Bronchial epithelial cell (primary cell): ENCODE data around the gene LCNL1. TPM values are rescaled to one million over a fixed set of nuclear protein-coding genes. Genes with fewer than 3 reads are reported as not detected.

Experiments
- DNase-seq: peaks from one replicate; pipeline ENCODE4 v3.0.0-alpha.2; 2010; ENCODE audit warnings: low read depth
- FAIRE-seq: peaks from 2 replicates; lab custom pipeline; 2011; peaks lifted over from hg19 to GRCh38; lab: Jason Lieb, UNC
- H3K27me3 ChIP-seq: 2 replicates; pipeline ENCODE4 v1.5.1; 2011; ENCODE audit warnings: low read length; ENCODE audit not compliant: control insufficient read depth, insufficient read depth
- H3K36me3 ChIP-seq: 2 replicates; pipeline ENCODE4 v1.5.1; 2011; ENCODE audit warnings: low read length; ENCODE audit not compliant: control insufficient read depth, insufficient read depth
- H3K4me3 ChIP-seq: 2 replicates; pipeline ENCODE4 v1.5.1; 2011; ENCODE audit warnings: mild to moderate bottlenecking, low read depth, low read length, control low read depth
- CTCF ChIP-seq: IDR thresholded peaks from 2 replicates; pipeline ENCODE4 v1.5.1; 2011; ENCODE audit warnings: mild to moderate bottlenecking, moderate library complexity, low read length, control low read depth, inconsistent platforms; ENCODE audit not compliant: insufficient read depth, severe bottlenecking
- total RNA-seq: library from RNA; depleted of rRNA; stranded (reverse); fragments of >200 nt; gene quantifications from 2 replicates; pipeline ENCODE4 v1.2.1, GENCODE V29; 2014

LCNL1 gene
- total RNA-seq, 1 donor from 2014 or later = not detected

- no peaks in the 10 kb centered on the region for H3K27me3 ChIP-seq
- DNase-seq (no peak), FAIRE-seq (no peak)
- H3K36me3 ChIP-seq = peaks cover 21% of the 10 kb centered on the region
- no peak for TF ChIP-seq CTCF
- no peak overlapping the region for H3K4me3 ChIP-seq
These were observed 39.9 kb upstream of the LCNL1 start for GRCh38 chr9:136942881-136943230.

GRCh38 chr9:136943291-136944211, 39.2 kb upstream of the LCNL1 start:
- Histone ChIP-seq H3K36me3 (peaks cover 21% of the 10 kb centered on the region), H3K27me3 (no peaks in the 10 kb centered on the region), H3K4me3 (peak overlapping the region; percentile 84)
- FAIRE-seq (no peak), DNase-seq (no peak)
- TF ChIP-seq CTCF = no peak

- no peak for TF ChIP-seq CTCF
- DNase-seq (no peak), FAIRE-seq (no peak)
- Histone ChIP-seq H3K27me3 (no peaks in the 10 kb centered on the region), H3K4me3 (peak overlapping the region; percentile 84), H3K36me3 (peaks cover 21% of the 10 kb centered on the region)
These were observed 38.6 kb upstream of the LCNL1 start for GRCh38 chr9:136944212-136944518.

GRCh38 chr9:136944519-136945332, 38.1 kb upstream of the LCNL1 start, which contains the start of the genes C8G and FBXW5:
Gene C8G, plus strand, starts transcription at chr9:136945243. Its CDS starts 78 bp downstream, at chr9:136945321.
Gene FBXW5, minus strand, starts transcription at chr9:136944738. Its CDS starts 655 bp downstream, at chr9:136944083.
- DNase-seq (peak; percentile 65), FAIRE-seq (no peak)
- Histone ChIP-seq H3K27me3 (no peaks in the 10 kb centered on the region), H3K36me3 (peaks cover 20% of the 10 kb centered on the region), H3K4me3 (peak within 1 kb of the TSS; percentile 84)
- TF ChIP-seq CTCF = peak; percentile 99

- no peak for TF ChIP-seq CTCF
- FAIRE-seq (no peak), DNase-seq (no peak)
- Histone ChIP-seq H3K36me3 (peaks cover 16% of the 10 kb centered on the region), H3K27me3 (no peaks in the 10 kb centered on the region), H3K4me3 (no peak overlapping the region)
These were observed 37.2 kb upstream of the LCNL1 start for GRCh38 chr9:136945333-136946227.
